Mucosa of rectum (tissue), 2 donors: ENCODE data around the gene OTUD7B.

Experiments
- H3K27ac ChIP-seq, 2 donors: one replicate each; pipeline ENCODE4 v1.7.0; 2013; ENCODE audit warnings: inconsistent platforms in 2 of 2, low read depth in 2 of 2, low read length in 2 of 2
- H3K27me3 ChIP-seq, 2 donors: one replicate each; pipeline ENCODE4 v1.7.0; 2013; ENCODE audit warnings: low read length in 2 of 2; ENCODE audit not compliant: control insufficient read depth in 2 of 2, insufficient read depth in 2 of 2
- H3K36me3 ChIP-seq, 2 donors: one replicate each; pipeline ENCODE4 v1.7.0; 2013; ENCODE audit warnings: low read length in 2 of 2; ENCODE audit not compliant: control insufficient read depth in 2 of 2, insufficient read depth in 2 of 2
- H3K4me1 ChIP-seq, 2 donors: one replicate each; pipeline ENCODE4 v1.7.0; 2013; ENCODE audit warnings: low read length in 2 of 2, mild to moderate bottlenecking in 1 of 2; ENCODE audit not compliant: control insufficient read depth in 2 of 2, insufficient read depth in 2 of 2
- H3K4me3 ChIP-seq, 2 donors: one replicate each; pipeline ENCODE4 v1.7.0; 2013; ENCODE audit warnings: low read length in 2 of 2
- H3K9ac ChIP-seq, 2 donors: one replicate each; pipeline ENCODE4 v1.7.0; 2013; ENCODE audit warnings: low read length in 2 of 2, low read depth in 1 of 2, mild to moderate bottlenecking in 1 of 2
- H3K9me3 ChIP-seq, 2 donors: one replicate each; pipeline ENCODE4 v1.7.0; 2013; ENCODE audit warnings: low read length in 2 of 2; ENCODE audit not compliant: control insufficient read depth in 2 of 2
- donor health status: healthy.
- donor health status: Normal muscosa, but diverticular disease.

OTUD7B gene

DNA sequence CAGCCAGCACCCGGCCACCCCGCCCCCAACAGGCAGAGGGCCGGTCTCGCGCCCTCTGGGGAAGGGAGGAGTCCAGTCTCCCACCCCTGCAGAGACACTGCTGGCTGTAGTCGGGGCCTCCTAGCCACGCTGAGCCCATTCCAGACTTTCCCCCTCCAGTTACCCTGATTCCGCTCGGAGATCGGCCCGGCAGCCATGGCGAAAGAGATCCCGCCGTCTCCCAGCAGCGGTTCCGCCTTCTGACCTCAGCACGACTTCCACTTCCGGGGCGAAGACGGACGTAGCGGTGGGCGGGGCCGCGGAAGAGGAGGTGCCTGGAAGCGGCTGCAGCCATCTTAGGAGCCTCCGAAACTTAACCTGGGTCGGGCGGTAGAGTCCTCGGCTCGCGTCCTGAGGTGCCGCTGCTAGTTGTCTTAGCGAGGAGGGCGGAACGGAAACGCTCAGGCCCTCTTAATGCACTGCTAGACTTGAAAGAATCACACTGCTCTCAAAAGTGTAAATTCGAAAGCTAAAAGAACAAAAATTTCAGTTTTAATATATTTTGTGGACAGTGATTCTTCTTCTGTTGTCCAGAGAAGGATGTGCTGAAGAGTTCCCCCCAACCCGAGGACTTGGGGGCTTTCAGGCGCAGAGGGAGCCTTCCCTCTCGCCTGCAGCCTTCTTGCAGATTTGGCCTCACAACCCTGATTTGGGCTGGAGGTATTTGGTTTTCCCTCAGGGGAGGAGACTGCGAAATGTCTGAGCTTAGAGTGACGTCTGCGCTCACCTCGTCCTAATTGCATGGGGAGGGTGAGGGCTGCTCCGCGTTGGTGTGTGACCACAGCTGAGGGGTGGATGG is 82.7 kb downstream of the OTUD7B start, which contains the start of gene SF3B4:
SF3B4 (minus strand) TSS at position 241 of the 838 bp plus-strand sequence; CDS start at position 197, 44 bp downstream.
- no peaks in the 10 kb centered on the region for H3K9me3 ChIP-seq
- peak within 1 kb of the TSS; percentile 84 to 98 for H3K4me3 ChIP-seq
- peaks cover 34 to 48% of the 10 kb centered on the region in 2 donors for H3K4me1 ChIP-seq
- H3K9ac ChIP-seq: peak within 1 kb of the TSS; percentile 84 to 85
- no peaks in the 10 kb centered on the region for H3K27me3 ChIP-seq
- H3K27ac ChIP-seq: peak within 1 kb of the TSS; percentile 95
- peaks cover 61 to 72% of the 10 kb centered on the region in 2 donors for H3K36me3 ChIP-seq

DNA sequence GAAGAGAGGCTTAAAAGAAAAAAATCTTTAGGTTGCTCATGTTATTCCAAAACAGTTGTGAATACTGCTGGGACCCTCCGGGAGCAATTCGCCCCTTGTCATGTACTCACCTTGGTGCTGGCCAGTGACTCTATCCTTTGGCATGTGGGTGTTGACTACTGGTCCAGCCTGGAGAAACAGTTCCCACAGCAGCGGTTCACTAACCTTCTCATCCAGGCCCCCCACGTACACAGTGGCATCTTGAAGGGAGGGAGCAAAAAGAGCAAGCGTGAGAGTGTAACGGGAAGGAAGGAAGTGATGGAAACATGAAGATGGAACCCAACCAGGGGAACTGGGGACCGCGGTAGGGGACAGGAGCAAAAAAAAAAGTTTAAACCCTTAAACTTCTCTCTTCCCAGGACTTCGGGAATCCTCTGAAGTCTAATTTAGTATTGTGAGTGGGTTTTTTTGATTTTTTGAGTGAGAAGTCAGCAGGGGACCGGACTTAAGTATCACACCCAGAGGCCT is 83.4 kb downstream of the OTUD7B start:
- peaks cover 34 to 44% of the 10 kb centered on the region in 2 donors for H3K4me1 ChIP-seq
- H3K27me3 ChIP-seq: no peaks in the 10 kb centered on the region
- H3K27ac ChIP-seq: peak overlapping the region; percentile 95
- peaks cover 65 to 75% of the 10 kb centered on the region in 2 donors for H3K36me3 ChIP-seq
- no peaks in the 10 kb centered on the region for H3K9me3 ChIP-seq
- H3K4me3 ChIP-seq: peak overlapping the region; percentile 84 to 98
- H3K9ac ChIP-seq: peak overlapping the region; percentile 84 to 85

DNA sequence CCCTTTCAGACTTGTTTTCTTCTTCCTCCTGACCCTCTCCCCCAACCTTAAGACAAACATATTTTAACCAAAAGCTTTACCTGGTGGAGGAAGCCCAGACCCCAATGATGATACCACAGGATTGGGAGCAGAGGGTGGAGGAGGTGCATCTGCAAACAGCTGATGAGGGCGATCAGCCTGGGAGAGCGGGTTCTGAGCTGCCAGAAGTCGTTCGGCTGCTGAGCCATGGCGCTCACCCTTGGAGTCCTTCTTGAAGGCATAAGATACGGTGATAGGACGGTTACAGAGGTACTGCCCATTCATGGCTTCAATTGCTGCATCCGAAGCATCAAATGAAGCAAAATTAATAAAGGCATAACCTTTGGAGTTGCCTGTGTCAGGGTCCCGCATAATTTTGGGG is 84.2 kb downstream of the OTUD7B start:
- H3K4me1 ChIP-seq: peaks cover 30 to 36% of the 10 kb centered on the region in 2 donors
- no peaks in the 10 kb centered on the region for H3K27me3 ChIP-seq
- no peak overlapping the region for H3K9ac ChIP-seq
- no peak overlapping the region for H3K4me3 ChIP-seq
- H3K36me3 ChIP-seq: peaks cover 62 to 67% of the 10 kb centered on the region in 2 donors
- no peaks in the 10 kb centered on the region for H3K9me3 ChIP-seq
- H3K27ac ChIP-seq: no peak overlapping the region

DNA sequence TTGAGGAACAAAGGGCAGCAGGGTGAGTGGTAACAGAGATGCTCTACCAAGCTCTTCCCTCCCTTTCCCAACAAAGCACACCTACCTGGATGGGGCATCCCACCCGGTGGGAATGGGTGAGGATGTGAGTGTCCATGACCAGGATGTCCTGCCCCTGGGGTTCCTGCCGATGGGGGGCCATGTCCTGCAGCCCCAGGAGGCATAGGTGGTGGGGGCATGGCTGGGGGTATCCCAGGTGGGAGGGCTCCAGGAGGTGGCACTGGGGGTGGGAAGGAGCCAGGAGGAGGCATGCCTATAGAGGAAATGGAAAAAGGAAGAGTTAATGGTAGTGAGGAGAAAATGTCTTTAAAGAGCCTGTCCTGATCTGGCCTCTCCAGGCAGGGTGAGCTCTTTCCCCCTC is 84.8 kb downstream of the OTUD7B start:
- H3K9ac ChIP-seq: no peak overlapping the region
- H3K4me3 ChIP-seq: no peak overlapping the region
- peaks cover 25 to 30% of the 10 kb centered on the region in 2 donors for H3K4me1 ChIP-seq

DNA sequence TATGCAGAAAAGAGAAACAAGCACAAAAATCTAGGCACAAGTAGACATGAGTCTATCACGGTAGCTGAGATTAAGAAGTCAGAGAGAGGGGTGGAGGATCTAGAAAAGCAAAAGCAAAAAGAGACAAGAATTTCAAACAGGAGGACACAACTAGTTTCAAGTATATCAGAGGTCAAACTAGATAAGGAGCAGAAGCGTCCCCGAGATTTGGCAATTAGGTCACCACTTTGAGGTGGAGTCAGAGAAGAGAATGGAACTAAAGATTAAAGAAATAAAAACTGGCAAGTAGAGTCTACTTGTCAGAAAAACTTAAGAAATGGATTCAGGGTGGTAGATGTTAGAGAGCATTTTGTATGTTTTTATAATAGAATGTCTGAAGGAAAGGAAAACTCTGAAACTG is 85.2 kb downstream of the OTUD7B start:
- Histone ChIP-seq H3K4me3 (no peak overlapping the region), H3K9me3 (no peaks in the 10 kb centered on the region), H3K27me3 (no peaks in the 10 kb centered on the region), H3K27ac (no peak overlapping the region), H3K9ac (no peak overlapping the region), H3K4me1 (peaks cover 24 to 26% of the 10 kb centered on the region in 2 donors), H3K36me3 (peaks cover 53 to 58% of the 10 kb centered on the region in 2 donors)

More for the DNA sequence above, 84.8 kb downstream of the OTUD7B start:
- Histone ChIP-seq H3K27me3 (no peaks in the 10 kb centered on the region), H3K27ac (no peak overlapping the region), H3K9me3 (no peaks in the 10 kb centered on the region), H3K36me3 (peaks cover 57 to 62% of the 10 kb centered on the region in 2 donors)

DNA sequence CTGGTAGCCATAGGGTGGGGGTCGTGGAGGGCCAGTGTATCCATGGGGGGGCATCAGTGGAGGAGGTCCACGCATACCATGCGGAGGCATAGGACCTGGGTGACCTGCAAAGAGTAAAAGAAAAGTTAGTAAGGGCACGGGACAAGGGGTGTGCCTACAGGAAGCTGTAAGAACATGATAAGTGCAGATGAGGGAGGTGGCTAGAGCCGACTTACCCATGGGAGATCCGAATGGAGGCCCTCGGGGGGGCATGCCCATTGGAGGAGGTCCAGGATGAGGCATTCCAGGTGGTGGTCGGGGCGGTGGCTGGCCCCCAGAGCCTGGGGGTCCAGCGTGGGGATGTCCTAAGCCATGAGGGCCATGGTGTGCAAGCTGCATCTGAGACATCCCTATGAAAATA is 86.9 kb downstream of the OTUD7B start:
- H3K36me3 ChIP-seq: peaks cover 41 to 46% of the 10 kb centered on the region in 2 donors
- no peaks in the 10 kb centered on the region for H3K9me3 ChIP-seq

DNA sequence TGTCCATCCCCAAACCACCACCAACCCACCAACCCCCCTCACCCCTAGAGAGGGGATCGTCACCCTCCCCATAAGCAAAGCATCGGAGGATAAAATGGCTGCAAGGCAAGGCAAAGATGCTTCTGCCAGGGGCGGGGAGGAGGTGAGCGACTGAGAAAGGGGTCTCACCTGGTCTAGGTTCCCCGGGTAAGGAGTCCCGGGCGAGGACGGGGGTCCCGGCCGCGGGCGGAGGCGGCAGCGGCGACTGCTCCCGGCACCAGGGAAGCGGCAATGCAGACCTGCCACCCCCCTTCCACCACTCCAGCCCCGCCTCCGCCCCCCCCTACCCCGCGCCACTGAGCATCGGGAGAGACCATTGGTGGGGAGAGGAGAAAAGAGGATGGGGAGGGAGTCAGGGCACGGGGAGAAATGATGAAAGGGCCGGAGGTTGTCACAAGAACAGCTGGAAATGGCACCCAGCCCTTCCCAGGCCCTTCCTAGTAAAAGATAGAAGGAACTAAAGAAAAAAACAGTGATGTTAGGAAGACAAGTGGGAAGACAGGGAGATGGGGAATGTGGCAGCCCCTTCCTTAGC is 92.9 kb downstream of the OTUD7B start, which contains the start of gene SV2A:
SV2A (minus strand) TSS at position 274 of the 574 bp plus-strand sequence. CDS start 4,004 bp downstream, outside the sequence.
- Histone ChIP-seq H3K4me1 (peaks cover 0 to 7% of the 10 kb centered on the region in 2 donors), H3K9me3 (no peaks in the 10 kb centered on the region), H3K27ac (no peak within 1 kb of the TSS), H3K4me3 (peak within 1 kb of the TSS; percentile 32 to 61), H3K36me3 (peaks cover 3 to 4% of the 10 kb centered on the region in 2 donors), H3K27me3 (peaks cover 2 to 3% of the 10 kb centered on the region in 2 donors), H3K9ac (peak within 1 kb of the TSS; percentile 24 to 43)

More for the DNA sequence above, 86.9 kb downstream of the OTUD7B start:
- Histone ChIP-seq H3K4me3 (no peak overlapping the region), H3K9ac (no peak overlapping the region), H3K27me3 (no peaks in the 10 kb centered on the region), H3K27ac (no peak overlapping the region), H3K4me1 (peaks cover 16 to 18% of the 10 kb centered on the region in 2 donors)

DNA sequence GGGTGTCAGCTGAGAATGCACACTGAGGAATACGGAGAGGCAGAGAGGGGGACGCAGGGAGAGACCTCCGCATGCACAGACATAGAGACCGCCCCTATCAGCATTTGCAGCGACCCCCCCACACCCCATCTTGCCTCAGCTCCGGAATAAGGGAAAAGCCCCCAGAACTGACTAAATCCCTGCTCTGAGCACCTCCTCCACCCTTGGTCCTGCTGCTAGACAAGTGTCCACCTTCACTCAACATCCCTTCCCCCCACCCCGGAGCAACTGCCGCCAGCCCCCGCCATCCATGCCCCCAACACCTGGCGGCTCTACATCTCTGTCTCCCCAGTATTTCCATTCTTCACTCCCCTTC is 93.7 kb downstream of the OTUD7B start:
- no peaks in the 10 kb centered on the region for H3K9me3 ChIP-seq
- peaks cover 0 to 7% of the 10 kb centered on the region in 2 donors for H3K4me1 ChIP-seq
- no peak overlapping the region for H3K27ac ChIP-seq
- no peak overlapping the region for H3K4me3 ChIP-seq
- no peak overlapping the region for H3K9ac ChIP-seq
- H3K36me3 ChIP-seq: no peaks in the 10 kb centered on the region
- peaks cover 2 to 3% of the 10 kb centered on the region in 2 donors for H3K27me3 ChIP-seq

DNA sequence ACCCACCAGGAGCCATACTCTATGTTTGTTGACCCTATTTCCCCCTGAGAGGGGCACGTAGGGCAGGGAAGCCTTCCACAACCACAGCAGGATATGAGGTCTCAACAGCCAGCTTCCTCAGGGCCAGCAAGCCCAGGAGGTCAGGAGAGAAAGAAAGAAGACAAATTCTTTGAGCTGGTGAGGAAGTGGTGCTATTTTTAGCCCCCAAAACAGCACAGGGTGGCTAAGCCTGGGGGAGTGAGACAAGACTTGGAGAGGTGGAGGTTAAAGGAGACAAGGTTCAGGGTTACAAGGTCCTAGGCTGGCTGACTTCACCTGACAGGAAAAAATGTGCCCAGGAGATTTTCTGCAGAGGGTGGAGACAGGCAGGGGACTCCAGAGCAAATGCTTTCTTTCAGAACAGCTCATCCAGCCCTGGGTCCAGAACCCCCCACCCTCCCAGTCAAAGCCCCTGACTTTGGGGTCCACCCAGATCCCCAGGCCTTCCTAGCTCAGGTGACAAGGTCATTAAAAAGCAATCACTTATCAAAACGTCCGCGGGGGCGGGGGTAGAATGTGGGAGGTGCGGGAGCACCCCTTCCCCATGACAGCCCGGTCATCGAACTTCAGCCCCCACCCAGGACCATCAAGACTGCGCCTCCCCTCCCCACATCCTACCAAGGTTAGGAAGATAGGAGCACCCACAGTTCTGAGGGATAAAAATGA is 94.2 kb downstream of the OTUD7B start:
- Histone ChIP-seq H3K27me3 (peaks cover 2 to 3% of the 10 kb centered on the region in 2 donors), H3K4me1 (peaks cover 0 to 7% of the 10 kb centered on the region in 2 donors), H3K4me3 (no peak overlapping the region), H3K36me3 (no peaks in the 10 kb centered on the region), H3K9me3 (no peaks in the 10 kb centered on the region), H3K27ac (no peak overlapping the region), H3K9ac (no peak overlapping the region)
